ENCODE data around the gene POMT1. TPM values are rescaled to one million over a fixed set of nuclear protein-coding genes. Genes with fewer than 3 reads are reported as not detected.

The POMT1 gene
- total RNA-seq, 1 experiment from 2014 or later = 34.1 TPM

DNA sequence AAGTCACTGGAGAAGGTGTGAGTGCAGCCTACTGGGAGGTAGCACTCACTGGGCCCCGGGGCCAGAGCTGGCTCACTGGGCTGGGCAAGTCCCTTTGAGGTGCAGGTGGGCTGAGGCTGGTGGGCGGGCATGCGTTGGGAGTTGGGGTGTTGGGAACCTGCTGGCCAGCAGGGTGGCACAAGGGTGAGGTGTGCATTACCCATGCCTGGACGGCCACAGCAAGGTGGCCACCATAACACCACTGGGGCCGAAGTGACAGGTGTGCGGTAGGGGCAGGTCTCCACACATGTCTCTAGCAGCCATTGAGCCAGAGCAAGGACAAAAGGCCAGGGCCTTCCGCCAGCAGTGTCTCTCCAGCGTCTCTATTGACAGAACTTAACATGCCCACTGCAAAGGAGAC is 65.2 kb downstream of the POMT1 start:
- Histone ChIP-seq H3K23ac (ENCODE audit: insufficient read length, low read depth, low read length) (no peak overlapping the region), H3K56ac (ENCODE audit: insufficient read length, low read depth, low read length) (no peak overlapping the region), H2AK5ac (ENCODE audit: insufficient read length, low read length) (no peak overlapping the region), H3K14ac (ENCODE audit: insufficient read depth, low read length) (no peak overlapping the region), H3K27me3 (ENCODE audit: insufficient read depth, low read length) (no peaks in the 10 kb centered on the region), H4K20me1 (ENCODE audit: control insufficient read depth, insufficient read depth, insufficient read length) (no peaks in the 10 kb centered on the region), H3K9ac (ENCODE audit: extremely low read depth, insufficient read length, low read length) (no peak overlapping the region), H3K27ac (ENCODE audit: insufficient read length, low read depth, low read length) (no peak overlapping the region), H2BK15ac (ENCODE audit: low read depth, low read length) (no peak overlapping the region), H3K18ac (ENCODE audit: insufficient read length, low read depth, low read length) (no peak overlapping the region), H2BK5ac (ENCODE audit: insufficient read length, low read length) (no peak overlapping the region), H3K79me1 (ENCODE audit: insufficient read depth, low read depth, low read length, poor library complexity, severe bottlenecking) (no peaks in the 10 kb centered on the region), H3K23me2 (ENCODE audit: insufficient read length, low read depth, low read length, poor library complexity, severe bottlenecking) (no peaks in the 10 kb centered on the region), H4K8ac (replicated peaks; ENCODE audit: insufficient read length, low read depth, low read length) (no peak overlapping the region), H3K4me1 (ENCODE audit: insufficient read depth, low read length) (no peaks in the 10 kb centered on the region), H2AFZ (ENCODE audit: low read length) (no peak overlapping the region), H2BK20ac (ENCODE audit: low read depth, low read length, poor library complexity, severe bottlenecking) (no peak overlapping the region), H2BK12ac (ENCODE audit: insufficient read length, low read depth, low read length) (no peak overlapping the region), H3K4ac (ENCODE audit: low read depth, low read length) (no peak overlapping the region), H3K4me2 (ENCODE audit: insufficient read depth, insufficient read length, low read length) (no peak overlapping the region), H4K5ac (ENCODE audit: insufficient read length, low read depth, low read length) (no peak overlapping the region), H3K79me2 (ENCODE audit: insufficient read depth, low read length) (no peaks in the 10 kb centered on the region), H4K91ac (ENCODE audit: insufficient read length, low read depth, low read length) (no peak overlapping the region), H3T11ph (ENCODE audit: low read length) (no peak overlapping the region), H2BK120ac (ENCODE audit: low read depth, low read length, poor library complexity, severe bottlenecking) (no peak overlapping the region), H3K9me3 (ENCODE audit: control insufficient read depth, low read depth, low read length) (no peaks in the 10 kb centered on the region)
- peaks cover 2% of the 10 kb centered on the region for H3K27me3 Mint-ChIP-seq (ENCODE audit: low read depth)
- TF ChIP-seq, protein P1, sequence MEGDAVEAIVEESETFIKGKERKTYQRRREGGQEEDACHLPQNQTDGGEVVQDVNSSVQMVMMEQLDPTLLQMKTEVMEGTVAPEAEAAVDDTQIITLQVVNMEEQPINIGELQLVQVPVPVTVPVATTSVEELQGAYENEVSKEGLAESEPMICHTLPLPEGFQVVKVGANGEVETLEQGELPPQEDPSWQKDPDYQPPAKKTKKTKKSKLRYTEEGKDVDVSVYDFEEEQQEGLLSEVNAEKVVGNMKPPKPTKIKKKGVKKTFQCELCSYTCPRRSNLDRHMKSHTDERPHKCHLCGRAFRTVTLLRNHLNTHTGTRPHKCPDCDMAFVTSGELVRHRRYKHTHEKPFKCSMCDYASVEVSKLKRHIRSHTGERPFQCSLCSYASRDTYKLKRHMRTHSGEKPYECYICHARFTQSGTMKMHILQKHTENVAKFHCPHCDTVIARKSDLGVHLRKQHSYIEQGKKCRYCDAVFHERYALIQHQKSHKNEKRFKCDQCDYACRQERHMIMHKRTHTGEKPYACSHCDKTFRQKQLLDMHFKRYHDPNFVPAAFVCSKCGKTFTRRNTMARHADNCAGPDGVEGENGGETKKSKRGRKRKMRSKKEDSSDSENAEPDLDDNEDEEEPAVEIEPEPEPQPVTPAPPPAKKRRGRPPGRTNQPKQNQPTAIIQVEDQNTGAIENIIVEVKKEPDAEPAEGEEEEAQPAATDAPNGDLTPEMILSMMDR (conservative IDR thresholded peaks at IDR 0.05) = no peak
- peak overlapping the region in 1 of 3 experiments; percentile 49; a peak in 1 of 7 replicates for H3K27ac Mint-ChIP-seq
- no peak for DNase-seq
- no CpG with 5 or more reads among the region's 8 CpGs for WGBS (ENCODE audit: extremely low coverage, insufficient read length, low lambda C conversion rate)
- peaks cover 6 to 14% (median 10%) of the 10 kb centered on the region in 3 experiments; a peak in 6 of 7 replicates for H3K36me3 Mint-ChIP-seq (ENCODE audit: insufficient read depth in 1 of 3, low read depth in 3 of 3)
- peaks cover 19 to 31% of the 10 kb centered on the region in 2 experiments for H3K9me3 Mint-ChIP-seq
- no peaks in the 10 kb centered on the region for H3K4me1 Mint-ChIP-seq
- no peak overlapping the region for H3K4me3 Mint-ChIP-seq

Other genes with a start within 250 kb of the POMT1 start
- gene FAM78A, start 226.4 kb upstream of the POMT1 start, total RNA-seq (2021) = 1.9 and 2.1 TPM in 2 replicates
- 1.9 and 2.4 TPM in 2 replicates for gene PLPP7, start 213.2 kb upstream of the POMT1 start, total RNA-seq (2021)
- gene PRRC2B, start 108.8 kb upstream of the POMT1 start, total RNA-seq (2021) = 243 and 251 TPM in 2 replicates
- 51.2 and 54.2 TPM in 2 replicates for gene UCK1, start 28.3 kb downstream of the POMT1 start, total RNA-seq (2021)
- gene PRRT1B, start 42.6 kb downstream of the POMT1 start, total RNA-seq (2021) = 0.72 and 1.0 TPM in 2 replicates
- 53.9 and 55.6 TPM in 2 replicates for gene RAPGEF1, start 237.2 kb downstream of the POMT1 start, total RNA-seq (2021)

Data from H9 (cell line).